ENCODE measurements around the gene ZNF74.

The ZNF74 gene

GRCh38 chr22:20422271-20423007, 28.5 kb downstream of the ZNF74 start:
- Histone ChIP-seq H3K27me3 (ENCODE audit: insufficient read depth, low read length) (no peaks in the 10 kb centered on the region), H2AFZ (ENCODE audit: low read depth, low read length) (peak overlapping the region; percentile 4), H3K4me3 (ENCODE audit: low read length) (no peak overlapping the region), H3K9me3 (ENCODE audit: low read length) (no peaks in the 10 kb centered on the region), H3K4me1 (ENCODE audit: insufficient read depth, low read length) (peaks cover 15% of the 10 kb centered on the region), H3K36me3 (ENCODE audit: insufficient read depth, low read length) (peaks cover 20% of the 10 kb centered on the region)

- Histone ChIP-seq H3K4me1 (ENCODE audit: insufficient read depth, low read length) (peaks cover 15% of the 10 kb centered on the region), H3K27me3 (ENCODE audit: insufficient read depth, low read length) (no peaks in the 10 kb centered on the region), H3K4me3 (ENCODE audit: low read length) (no peak overlapping the region), H3K9me3 (ENCODE audit: low read length) (no peaks in the 10 kb centered on the region), H2AFZ (ENCODE audit: low read depth, low read length) (no peak overlapping the region), H3K36me3 (ENCODE audit: insufficient read depth, low read length) (peaks cover 25% of the 10 kb centered on the region)
Measured at GRCh38 chr22:20423008-20423905, 29.3 kb downstream of the ZNF74 start.

GRCh38 chr22:20423906-20424551, 30.1 kb downstream of the ZNF74 start:
- no peak overlapping the region for H2AFZ ChIP-seq (ENCODE audit: low read depth, low read length)
- no peaks in the 10 kb centered on the region for H3K9me3 ChIP-seq (ENCODE audit: low read length)
- H3K36me3 ChIP-seq (ENCODE audit: insufficient read depth, low read length), result peaks cover 32% of the 10 kb centered on the region
- no peak overlapping the region for H3K4me3 ChIP-seq (ENCODE audit: low read length)
- peaks cover 15% of the 10 kb centered on the region for H3K4me1 ChIP-seq (ENCODE audit: insufficient read depth, low read length)
- H3K27me3 ChIP-seq (ENCODE audit: insufficient read depth, low read length), result no peaks in the 10 kb centered on the region

DNA sequence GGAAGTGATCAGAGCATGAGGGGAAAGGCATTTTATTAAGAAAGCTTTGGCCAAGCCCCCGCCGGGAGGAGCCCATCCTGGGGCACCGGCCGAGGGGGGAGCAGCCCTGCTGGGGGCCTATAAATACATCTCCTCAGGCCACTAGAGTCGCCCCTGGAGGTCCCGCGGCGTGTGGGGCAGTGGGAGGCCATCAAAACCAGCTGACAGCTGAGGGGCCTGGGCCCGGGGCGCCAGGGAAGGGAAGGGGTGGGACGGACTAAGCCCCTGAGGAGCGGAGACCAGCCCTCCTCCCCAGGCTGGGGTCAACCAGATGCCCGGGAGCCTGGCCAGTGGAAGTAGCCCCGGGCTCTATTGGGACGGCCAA, 30.6 kb downstream of the ZNF74 start:
- Histone ChIP-seq H2AFZ (ENCODE audit: low read depth, low read length) (no peak overlapping the region), H3K4me3 (ENCODE audit: low read length) (no peak overlapping the region), H3K27me3 (ENCODE audit: insufficient read depth, low read length) (no peaks in the 10 kb centered on the region), H3K4me1 (ENCODE audit: insufficient read depth, low read length) (peaks cover 15% of the 10 kb centered on the region), H3K36me3 (ENCODE audit: insufficient read depth, low read length) (peaks cover 35% of the 10 kb centered on the region), H3K9me3 (ENCODE audit: low read length) (no peaks in the 10 kb centered on the region)

GRCh38 chr22:20424932-20425565, 31.1 kb downstream of the ZNF74 start:
- Histone ChIP-seq H3K36me3 (ENCODE audit: insufficient read depth, low read length) (peaks cover 39% of the 10 kb centered on the region), H3K27me3 (ENCODE audit: insufficient read depth, low read length) (no peaks in the 10 kb centered on the region), H3K9me3 (ENCODE audit: low read length) (no peaks in the 10 kb centered on the region), H3K4me3 (ENCODE audit: low read length) (no peak overlapping the region), H3K4me1 (ENCODE audit: insufficient read depth, low read length) (peaks cover 15% of the 10 kb centered on the region), H2AFZ (ENCODE audit: low read depth, low read length) (no peak overlapping the region)

DNA sequence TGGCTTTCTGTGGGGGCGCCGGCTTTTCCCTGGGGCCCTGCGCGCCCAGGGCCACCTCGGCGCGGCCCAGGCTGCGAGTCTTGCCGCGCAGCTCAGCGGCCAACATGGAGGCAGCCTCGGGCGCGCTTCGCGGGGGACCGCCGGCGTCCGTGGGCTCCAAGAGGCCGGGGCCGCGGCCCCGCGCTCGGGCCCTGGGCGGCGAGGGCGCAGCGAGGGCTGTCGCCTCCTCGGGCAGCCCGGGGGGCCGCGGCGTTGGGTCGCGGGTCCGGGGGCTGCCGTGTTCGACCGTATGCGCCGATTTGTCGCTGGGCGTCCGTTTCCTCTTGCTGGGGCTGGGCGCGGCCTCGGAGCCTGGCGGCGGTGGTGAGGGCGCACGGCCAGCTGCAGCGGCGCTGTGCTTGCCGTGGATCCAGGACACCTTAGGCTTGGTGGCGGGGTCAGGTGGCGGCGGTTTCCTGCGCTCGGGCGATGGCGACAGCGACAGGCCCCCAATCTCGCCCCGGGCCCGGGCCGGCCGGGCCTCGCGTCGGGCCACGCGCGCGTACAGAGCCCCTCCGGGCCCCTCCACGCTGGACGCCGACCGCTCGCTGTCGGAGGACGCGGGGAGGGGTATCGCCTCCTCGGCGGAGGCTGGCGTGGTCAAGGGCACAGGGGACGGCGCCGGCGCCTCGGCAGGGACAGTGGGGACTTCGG, 31.8 kb downstream of the ZNF74 start:
- H3K36me3 ChIP-seq (ENCODE audit: insufficient read depth, low read length), result peaks cover 46% of the 10 kb centered on the region
- H3K4me3 ChIP-seq (ENCODE audit: low read length), result no peak overlapping the region

GRCh38 chr22:20426259-20426615, 32.3 kb downstream of the ZNF74 start:
- Histone ChIP-seq H3K4me3 (ENCODE audit: low read length) (no peak overlapping the region), H3K36me3 (ENCODE audit: insufficient read depth, low read length) (peaks cover 46% of the 10 kb centered on the region), H3K9me3 (ENCODE audit: low read length) (no peaks in the 10 kb centered on the region), H2AFZ (ENCODE audit: low read depth, low read length) (no peak overlapping the region), H3K4me1 (ENCODE audit: insufficient read depth, low read length) (peaks cover 15% of the 10 kb centered on the region), H3K27me3 (ENCODE audit: insufficient read depth, low read length) (no peaks in the 10 kb centered on the region)

More for the DNA sequence above, 31.8 kb downstream of the ZNF74 start:
- Histone ChIP-seq H2AFZ (ENCODE audit: low read depth, low read length) (no peak overlapping the region), H3K9me3 (ENCODE audit: low read length) (no peaks in the 10 kb centered on the region), H3K27me3 (ENCODE audit: insufficient read depth, low read length) (no peaks in the 10 kb centered on the region), H3K4me1 (ENCODE audit: insufficient read depth, low read length) (peaks cover 15% of the 10 kb centered on the region)

DNA sequence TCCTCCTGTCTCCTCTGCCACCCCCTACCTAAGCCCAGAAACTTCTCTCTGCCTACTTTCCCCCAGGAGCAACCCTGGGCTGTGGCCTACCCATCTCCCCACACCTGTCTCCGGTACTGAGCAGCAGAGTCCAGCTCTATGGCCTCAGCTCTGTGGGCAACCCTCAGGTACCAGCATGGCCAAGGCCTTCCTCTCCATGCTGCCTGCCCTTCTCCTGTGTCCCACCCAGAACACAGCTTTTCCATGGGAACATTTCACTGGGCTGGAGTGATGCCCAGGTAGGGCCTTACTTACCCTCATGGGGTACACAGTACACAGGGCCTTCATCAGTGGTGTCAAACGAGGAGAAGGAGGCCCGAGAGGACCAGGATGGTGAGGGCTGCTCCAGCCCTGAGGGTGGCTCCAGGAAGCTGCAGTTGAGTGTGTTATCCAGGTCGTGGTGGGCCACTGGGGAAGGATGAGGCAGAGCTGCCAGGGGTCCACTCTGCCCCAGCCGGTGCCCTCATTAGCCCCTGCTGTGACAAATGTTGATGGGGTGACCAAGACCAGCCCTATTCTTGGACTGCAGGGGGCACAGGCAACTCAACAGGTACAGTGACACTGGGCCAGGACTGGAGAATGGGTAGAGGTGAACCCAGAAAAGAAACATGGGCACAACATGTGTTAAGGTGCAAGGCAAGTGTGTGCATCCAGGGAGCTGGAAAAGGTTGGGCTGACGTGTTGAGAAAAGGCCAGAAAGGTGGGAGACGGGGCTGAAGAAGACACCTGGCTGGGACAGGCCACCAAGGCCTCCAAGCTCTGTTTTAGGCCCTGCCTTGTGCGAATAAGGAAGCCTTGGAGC, 33.4 kb downstream of the ZNF74 start:
- Histone ChIP-seq H2AFZ (ENCODE audit: low read depth, low read length) (no peak overlapping the region), H3K4me1 (ENCODE audit: insufficient read depth, low read length) (peaks cover 12% of the 10 kb centered on the region), H3K27me3 (ENCODE audit: insufficient read depth, low read length) (no peaks in the 10 kb centered on the region), H3K36me3 (ENCODE audit: insufficient read depth, low read length) (peaks cover 46% of the 10 kb centered on the region), H3K9me3 (ENCODE audit: low read length) (no peaks in the 10 kb centered on the region), H3K4me3 (ENCODE audit: low read length) (no peak overlapping the region)

DNA sequence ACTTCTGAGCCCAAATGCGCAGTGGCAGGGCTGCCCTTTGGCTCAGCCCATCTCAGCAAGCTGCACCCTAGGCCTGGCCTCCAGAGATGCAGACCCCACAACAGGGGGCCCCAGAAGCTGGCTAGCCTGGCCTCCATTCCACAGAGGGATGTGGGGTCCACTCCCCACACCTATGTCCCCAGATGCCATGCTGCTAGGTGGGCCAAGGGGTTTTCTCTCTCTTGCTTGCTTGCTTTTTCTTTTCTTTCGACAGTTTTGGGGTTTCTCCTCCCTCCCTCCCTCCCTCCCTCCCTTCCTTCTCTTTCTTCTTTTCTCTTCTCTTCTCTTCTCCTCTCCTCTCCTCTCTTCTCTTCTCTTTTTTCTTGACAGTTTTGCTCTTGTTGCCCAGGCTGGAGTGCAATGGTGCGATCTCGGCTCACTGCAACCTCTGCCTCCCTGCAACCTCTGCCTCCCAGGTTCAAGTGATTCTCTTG, 34.0 kb downstream of the ZNF74 start:
- peaks cover 46% of the 10 kb centered on the region for H3K36me3 ChIP-seq (ENCODE audit: insufficient read depth, low read length)
- no peak overlapping the region for H2AFZ ChIP-seq (ENCODE audit: low read depth, low read length)
- H3K9me3 ChIP-seq (ENCODE audit: low read length), result no peaks in the 10 kb centered on the region
- H3K4me3 ChIP-seq (ENCODE audit: low read length), result no peak overlapping the region
- H3K4me1 ChIP-seq (ENCODE audit: insufficient read depth, low read length), result peaks cover 6% of the 10 kb centered on the region
- H3K27me3 ChIP-seq (ENCODE audit: insufficient read depth, low read length), result no peaks in the 10 kb centered on the region

DNA sequence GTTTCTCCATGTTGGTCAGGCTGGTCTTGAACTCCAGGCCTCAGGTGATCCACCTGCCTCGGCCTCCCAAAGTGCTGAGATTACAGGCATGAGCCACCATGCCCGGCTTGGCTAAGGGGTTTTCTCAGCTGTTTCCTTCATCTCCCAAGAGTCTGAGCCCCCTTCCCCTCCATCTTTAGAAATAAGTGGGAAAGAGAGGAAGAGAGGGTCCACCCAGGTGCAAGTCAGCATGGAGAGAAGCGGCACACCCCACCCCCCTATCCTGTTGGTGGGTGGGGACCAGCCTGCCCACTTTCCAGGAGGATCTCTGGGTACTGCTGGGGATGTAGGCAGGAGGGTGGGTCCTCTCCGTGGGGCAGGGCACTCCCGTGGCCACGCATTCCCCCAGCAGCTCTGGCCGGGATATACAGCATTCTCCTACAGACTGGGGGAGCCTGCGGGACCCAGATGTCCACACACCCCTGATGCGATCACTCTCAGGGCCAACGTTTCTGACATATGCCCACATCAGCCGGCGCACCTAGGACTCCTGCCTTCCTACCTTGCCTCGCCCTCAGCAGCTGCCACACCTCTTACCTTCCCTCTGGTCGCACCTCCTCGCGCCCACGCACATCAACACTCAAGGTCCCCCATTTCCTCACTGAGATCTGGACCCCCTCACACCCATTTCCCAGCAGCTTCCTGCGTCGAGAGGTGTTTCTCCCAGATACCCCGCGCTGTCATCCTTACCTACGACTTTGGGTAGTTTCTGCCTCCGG, 34.7 kb downstream of the ZNF74 start:
- no peaks in the 10 kb centered on the region for H3K9me3 ChIP-seq (ENCODE audit: low read length)
- H3K27me3 ChIP-seq (ENCODE audit: insufficient read depth, low read length), result no peaks in the 10 kb centered on the region
- peaks cover 46% of the 10 kb centered on the region for H3K36me3 ChIP-seq (ENCODE audit: insufficient read depth, low read length)
- H3K4me3 ChIP-seq (ENCODE audit: low read length), result no peak overlapping the region
- no peaks in the 10 kb centered on the region for H3K4me1 ChIP-seq (ENCODE audit: insufficient read depth, low read length)
- H2AFZ ChIP-seq (ENCODE audit: low read depth, low read length), result no peak overlapping the region

DNA sequence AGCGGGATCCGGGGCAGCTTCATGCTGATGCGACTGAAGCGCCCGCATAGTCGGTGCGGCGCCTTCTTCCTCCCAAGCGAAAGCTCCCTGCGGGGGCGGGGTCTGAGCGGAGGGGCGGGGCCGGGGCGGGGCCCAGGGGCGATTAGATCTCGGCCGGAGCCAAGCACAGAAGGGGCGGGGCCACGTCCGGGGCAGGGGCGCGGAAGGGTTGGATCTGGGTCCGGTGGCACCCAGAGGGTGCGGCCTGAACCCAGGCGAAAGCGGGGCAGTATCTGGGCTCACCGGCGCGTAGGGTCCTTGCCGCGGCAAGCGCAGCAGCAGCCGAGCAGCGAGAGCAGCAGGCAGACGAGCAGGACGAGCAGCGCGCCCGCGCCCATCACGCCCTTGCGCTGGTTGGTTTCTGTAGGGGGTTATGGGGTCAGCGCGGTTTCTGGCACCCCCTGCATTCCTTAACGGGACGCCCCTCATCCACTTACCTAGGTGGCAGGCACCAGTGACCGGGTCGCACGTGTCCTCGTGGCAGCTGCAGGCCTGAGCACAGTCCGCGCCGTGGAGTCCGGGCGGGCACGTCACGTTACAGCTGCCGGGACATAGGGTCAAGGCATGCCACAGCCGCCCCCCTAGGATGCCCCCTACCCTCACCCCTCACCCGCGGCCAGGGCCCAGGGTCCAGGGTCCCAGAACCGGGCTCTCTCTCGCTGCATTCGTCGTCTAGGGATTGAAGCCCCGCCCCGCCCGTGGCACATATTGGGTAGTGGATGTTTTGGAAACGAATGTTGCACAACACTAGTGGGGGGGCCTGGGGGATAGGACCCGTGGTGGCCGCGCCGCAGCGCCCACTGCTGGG, 35.5 kb downstream of the ZNF74 start:
- H3K9me3 ChIP-seq (ENCODE audit: low read length), result no peaks in the 10 kb centered on the region
- H3K36me3 ChIP-seq (ENCODE audit: insufficient read depth, low read length), result peaks cover 46% of the 10 kb centered on the region
- H3K27me3 ChIP-seq (ENCODE audit: insufficient read depth, low read length), result no peaks in the 10 kb centered on the region
- no peaks in the 10 kb centered on the region for H3K4me1 ChIP-seq (ENCODE audit: insufficient read depth, low read length)
- no peak overlapping the region for H2AFZ ChIP-seq (ENCODE audit: low read depth, low read length)
- H3K4me3 ChIP-seq (ENCODE audit: low read length), result no peak overlapping the region
